ENCODE results near the gene RGS13.

GRCh38 chr1:192632188-192632587 is 3.8 kb upstream of the RGS13 start:
- TF ChIP-seq CTCF (IDR thresholded peaks at IDR 0.05) (no peak), ZFX (IDR thresholded peaks at IDR 0.05; ENCODE audit: borderline replicate concordance) (no peak)

Measured in 22Rv1 (cell line).